Pancreas (tissue), 10 donors: ENCODE data around the gene ASIC2. TPM values are rescaled to one million over a fixed set of nuclear protein-coding genes. Genes with fewer than 3 reads are reported as not detected.

ENCODE experiments used
- ATAC-seq, 4 donors: fragments of 200-7000 bp; cut with Tn5 transposase; one replicate each; pipeline versions ENCODE4 v1.8.0 to v1.9.1; 2020; ENCODE audit warnings: mild to moderate bottlenecking in 4 of 4, moderate library complexity in 4 of 4
- DNase-seq, 6 donors: peaks; one replicate each; pipeline ENCODE4 v3.0.0-alpha.2; 2020
- FAIRE-seq: peaks from 2 replicates; lab custom pipeline; 2012; peaks lifted over from hg19 to GRCh38; lab: Jason Lieb, UNC
- H3K27ac ChIP-seq, 4 donors: fragments of 200-600 bp; sonication (generic); 1 replicate in 3 of 4; 2 replicates in 1 of 4; pipeline versions ENCODE4 v1.5.0 to v1.8.0; 2020
- H3K27me3 ChIP-seq, 4 donors: fragments of 200-600 bp; one replicate each; pipeline ENCODE4 v1.8.0; 2021
- H3K36me3 ChIP-seq, 3 donors: fragments of 200-600 bp; sonication (generic) in 1 of 3; one replicate each; pipeline versions ENCODE4 v1.5.0 to v1.8.0; 2020 to 2021
- H3K4me1 ChIP-seq, 3 donors: fragments of 200-600 bp; one replicate each; pipeline ENCODE4 v1.8.0; 2021
- H3K4me3 ChIP-seq, 4 donors: fragments of 200-600 bp; sonication (generic) in 2 of 4; one replicate each; pipeline versions ENCODE4 v1.5.0 to v1.8.0; 2020 to 2021
- H3K9me3 ChIP-seq, 4 donors: fragments of 200-600 bp; one replicate each; pipeline ENCODE4 v1.8.0; 2021
- CTCF ChIP-seq, 4 donors: fragments of 200-600 bp; sonication (generic) in 3 of 4; IDR thresholded peaks; one replicate each; pipeline versions ENCODE4 v1.5.0 to v1.8.0; 2021; ENCODE audit warnings: antibody characterized with exemption in 4 of 4
- WGBS, 2 donors: extraction: QIAGEN DNeasy Blood & Tissue Kit; methylation state at CpG; one replicate each; pipeline ENCODE4 v1.1.7; 2013; 5-methylcytosine and 5-hydroxymethylcytosine counted together
- intact Hi-C, 3 donors: fragments of 100-400 bp; cut with DNase I; formaldehyde crosslinking; loops; one replicate each; pipeline versions ENCODE4 v1.11.1 to v1.14.2; 2022
- polyA plus RNA-seq, 2 donors: library from polyadenylated mRNA; stranded (reverse); fragments of 200-250 nt; gene quantifications; one replicate each; pipeline ENCODE4 v1.2.3, GENCODE V29; 2013
- total RNA-seq, 6 donors: library from RNA; stranded (reverse); fragmentation: NEBNext Ultra II Directional in 4 of 6; extraction: Animal tissue kit (Norgen Biotek cat#: 25700) in 4 of 6; gene quantifications; one replicate each; pipeline versions ENCODE4 v1.2.1 to v1.2.4, GENCODE V29; 2021 to 2023
- donor health status: healthy with polysubstance abuse.
- donor health status: DM: no; HTN: no; CAD: no; lungs with moderate emphysema.
- donor health status: DM: no; HTN: no; CAD: no.
- donor health status: control.
- donor health status: control.
- donor health status: Bipolar disorder and iron deficiency.
- donor health status: DM: yes; HTN: yes; CAD: no.
- donor health status: DM: no; HTN: no; CAD: no.
- donor health status: DM: no; HTN: no; CAD: no.
- donor health status: DM: yes; HTN: yes; CAD: no.

ASIC2 gene
- total RNA-seq: under 1 TPM in 2 of 6 donors, not detected in 4; 0.09 TPM
- under 1 TPM in 1 of 2 donors, not detected in 1; 0.14 TPM for polyA plus RNA-seq

- H3K27ac ChIP-seq: no peak within 1 kb of the TSS
- no peak for TF ChIP-seq CTCF (IDR thresholded peaks at IDR 0.05)
- H3K36me3 ChIP-seq: no peaks in the 10 kb centered on the region
- H3K9me3 ChIP-seq: no peaks in the 10 kb centered on the region
- peak within 1 kb of the TSS in 2 of 4 donors; percentile 20 to 35 for H3K4me3 ChIP-seq
- H3K4me1 ChIP-seq: peaks cover 0 to 5% (median 0%) of the 10 kb centered on the region in 3 donors
- 7 to 8% methylated on average over 66 to 68 of the region's 68 CpGs for WGBS, 2 donors
- intact Hi-C loops: loop anchor here in 1 of 3 donors (10.0 kb wide), 1 partner anchor 238 kb away; no protein-coding TSS in a partner anchor
- ATAC-seq: peak; percentile 38 to 72 (median 69)
- peaks cover 0 to 20% (median 2%) of the 10 kb centered on the region in 4 donors for H3K27me3 ChIP-seq
- DNase-seq: peak in 3 of 6 donors; percentile 29 to 62 (median 60)
- FAIRE-seq: no peak
Observed at GRCh38 chr17:33292981-33293867, at the start of gene ASIC2. Gene ASIC2, minus strand, starts transcription at chr17:33293295.

GRCh38 chr17:33342025-33342424, 48.9 kb upstream of the ASIC2 start:
- FAIRE-seq: no peak
- Histone ChIP-seq H3K36me3 (no peaks in the 10 kb centered on the region), H3K27me3 (no peaks in the 10 kb centered on the region), H3K27ac (no peak overlapping the region), H3K4me1 (no peaks in the 10 kb centered on the region), H3K9me3 (no peaks in the 10 kb centered on the region), H3K4me3 (no peak overlapping the region)
- WGBS, 2 donors: 23 to 24% methylated on average over 3 of the region's 3 CpGs
- ATAC-seq: no peak
- no peak for DNase-seq
- intact Hi-C loops: no loop called here
- TF ChIP-seq CTCF (IDR thresholded peaks at IDR 0.05): no peak

- no peak overlapping the region for H3K4me3 ChIP-seq
- H3K27me3 ChIP-seq: no peaks in the 10 kb centered on the region
- no peaks in the 10 kb centered on the region for H3K36me3 ChIP-seq
- DNase-seq (no peak), FAIRE-seq (no peak), ATAC-seq (no peak)
- TF ChIP-seq CTCF (IDR thresholded peaks at IDR 0.05): no peak
- no peaks in the 10 kb centered on the region for H3K4me1 ChIP-seq
- H3K27ac ChIP-seq: no peak overlapping the region
- no peaks in the 10 kb centered on the region for H3K9me3 ChIP-seq
- 49 to 65% methylated on average over 4 of the region's 4 CpGs for WGBS, 2 donors
- intact Hi-C loops: no loop called here
Observed at GRCh38 chr17:33338242-33338641, 45.1 kb upstream of the ASIC2 start.

- TF ChIP-seq CTCF (IDR thresholded peaks at IDR 0.05): no peak
- H3K27me3 ChIP-seq: no peaks in the 10 kb centered on the region
- no peak for FAIRE-seq
- ATAC-seq: no peak
- WGBS, 2 donors: 37 to 38% methylated on average over 5 of the region's 5 CpGs
- intact Hi-C loops: no loop called here
- H3K4me3 ChIP-seq: no peak overlapping the region
- no peaks in the 10 kb centered on the region for H3K9me3 ChIP-seq
- no peaks in the 10 kb centered on the region for H3K4me1 ChIP-seq
- no peak overlapping the region for H3K27ac ChIP-seq
- H3K36me3 ChIP-seq: no peaks in the 10 kb centered on the region
- DNase-seq: no peak
Observed at GRCh38 chr17:33335491-33336173, 42.5 kb upstream of the ASIC2 start.
